H1 (cell line): Measurements from ENCODE around the gene WDFY4.

ENCODE experiments used
- CEBPB ChIP-seq: IDR thresholded peaks from 2 replicates; pipeline ENCODE4 v1.6.1; 2012; ENCODE audit warnings: low read depth, low read length
- CHD2 ChIP-seq: IDR thresholded peaks from 2 replicates; pipeline ENCODE4 v1.6.1; 2012; ENCODE audit warnings: low read length, improper control_type of control experiment
- CTCF ChIP-seq, 3 experiments: IDR thresholded peaks; 1 replicate in 2 of 3; 2 replicates in 1 of 3; pipeline versions ENCODE4 v1.5.1 to v1.6.1; 2011; ENCODE audit warnings: low read length in 3 of 3, mild to moderate bottlenecking in 3 of 3, inconsistent platforms in 2 of 3, low read depth in 1 of 3, moderate library complexity in 1 of 3; ENCODE audit not compliant: insufficient read depth in 1 of 3; ENCODE audit errors: control extremely low read depth in 1 of 3
- POLR2A ChIP-seq, 2 experiments: IDR thresholded peaks; 1 replicate in 1 of 2; 2 replicates in 1 of 2; pipeline ENCODE4 v1.6.1; 2011; ENCODE audit warnings: low read depth in 2 of 2, low read length in 2 of 2, mild to moderate bottlenecking in 2 of 2; ENCODE audit errors: control extremely low read depth in 1 of 2
- RBBP5 ChIP-seq: IDR thresholded peaks from 2 replicates; pipeline ENCODE4 v1.7.1; 2012; ENCODE audit warnings: low read depth, mild to moderate bottlenecking, inconsistent platforms, low read length, moderate library complexity, borderline replicate concordance
- SP1 ChIP-seq: IDR thresholded peaks from 2 replicates; pipeline ENCODE4 v1.6.1; 2011; ENCODE audit warnings: low read depth, low read length

GRCh38 chr10:48653347-48653746 lies 31.3 kb upstream of the WDFY4 start:
- TF ChIP-seq CEBPB: no peak
- no peak for TF ChIP-seq CTCF (IDR thresholded peaks at IDR 0.05; ENCODE audit: control extremely low read depth in 1 of 3, insufficient read depth in 1 of 3, low read depth in 1 of 3, low read length in 3 of 3)
- TF ChIP-seq CHD2: no peak
- TF ChIP-seq POLR2A (IDR thresholded peaks at IDR 0.05; ENCODE audit: control extremely low read depth in 1 of 2, low read depth in 2 of 2, low read length in 2 of 2): no peak
- no peak for TF ChIP-seq SP1
- no peak for TF ChIP-seq RBBP5
